GM23338 (cell line): ENCODE measurements around the gene CAMTA1. TPM values are rescaled to one million over a fixed set of nuclear protein-coding genes. Genes with fewer than 3 reads are reported as not detected.

Experiments used
- ATAC-seq: fragments of 200-7000 bp; cut with Tn5 transposase; 3 replicates; pipeline ENCODE4 v1.9.1; 2020
- DNase-seq: peaks from one replicate; pipeline ENCODE4 v3.0.0-alpha.2; 2015; ENCODE audit warnings: low spot score
- H2AFZ ChIP-seq: fragments of 200-600 bp; sonication (generic); 2 replicates; pipeline ENCODE4 v1.8.0; 2016; ENCODE audit warnings: antibody characterized with exemption, mild to moderate bottlenecking, moderate library complexity
- H3F3A ChIP-seq: fragments of 200-600 bp; sonication (generic); replicated peaks from 2 replicates; pipeline ENCODE4 v1.8.0; 2017; ENCODE audit warnings: antibody characterized with exemption, mixed run types, low read depth
- H3K27ac ChIP-seq: fragments of 200-600 bp; sonication (generic); 2 replicates; pipeline ENCODE4 v1.6.1; 2016; ENCODE audit warnings: low read depth
- H3K27me3 ChIP-seq: fragments of 200-600 bp; sonication (generic); 2 replicates; pipeline ENCODE4 v1.8.0; 2016; ENCODE audit warnings: mild to moderate bottlenecking, mixed run types, moderate library complexity; ENCODE audit not compliant: insufficient read depth
- H3K36me3 ChIP-seq: fragments of 200-600 bp; sonication (generic); 2 replicates; pipeline ENCODE4 v1.8.0; 2016; ENCODE audit warnings: mild to moderate bottlenecking; ENCODE audit not compliant: insufficient read depth
- H3K4me1 ChIP-seq: fragments of 200-600 bp; sonication (generic); 2 replicates; pipeline ENCODE4 v1.8.0; 2016; ENCODE audit warnings: mild to moderate bottlenecking, moderate library complexity; ENCODE audit not compliant: insufficient read depth
- H3K4me2 ChIP-seq: fragments of 200-600 bp; sonication (generic); 2 replicates; pipeline ENCODE4 v1.7.1; 2017; ENCODE audit warnings: mixed run types
- H3K4me3 ChIP-seq: fragments of 200-600 bp; sonication (generic); 2 replicates; pipeline ENCODE4 v1.6.1; 2016; ENCODE audit warnings: mixed run types
- H3K79me2 ChIP-seq: fragments of 200-600 bp; sonication (generic); replicated peaks from 2 replicates; pipeline ENCODE4 v1.8.0; 2017; ENCODE audit warnings: mild to moderate bottlenecking; ENCODE audit not compliant: insufficient read depth
- H3K9me2 ChIP-seq: fragments of 200-600 bp; sonication (generic); 2 replicates; pipeline ENCODE4 v1.8.0; 2017; ENCODE audit not compliant: insufficient read depth
- H4K20me1 ChIP-seq: fragments of 200-600 bp; sonication (generic); replicated peaks from 2 replicates; pipeline ENCODE4 v1.8.0; 2017; ENCODE audit warnings: mild to moderate bottlenecking; ENCODE audit not compliant: insufficient read depth
- H3K27ac Mint-ChIP-seq: 2 replicates; pipeline ENCODE4 v1.8.0; 2020; ENCODE audit warnings: inconsistent platforms, mild to moderate bottlenecking, moderate library complexity, mixed read lengths
- H3K27me3 Mint-ChIP-seq: 3 replicates; pipeline ENCODE4 v1.8.0; 2022; ENCODE audit warnings: low read depth, mild to moderate bottlenecking, moderate library complexity, mixed read lengths, inconsistent platforms; ENCODE audit not compliant: insufficient read depth, poor library complexity
- H3K36me3 Mint-ChIP-seq: 3 replicates; pipeline ENCODE4 v1.8.0; 2021; ENCODE audit warnings: low read depth, mild to moderate bottlenecking, inconsistent platforms, moderate library complexity, mixed read lengths
- H3K4me1 Mint-ChIP-seq: 3 replicates; pipeline ENCODE4 v1.8.0; 2020; ENCODE audit warnings: mild to moderate bottlenecking, inconsistent platforms, mixed read lengths
- H3K4me3 Mint-ChIP-seq: 3 replicates; pipeline ENCODE4 v1.8.0; 2021; ENCODE audit warnings: moderate library complexity, mild to moderate bottlenecking, inconsistent platforms, mixed read lengths
- H3K9me3 Mint-ChIP-seq: 3 replicates; pipeline ENCODE4 v1.8.0; 2020; ENCODE audit warnings: moderate library complexity, mild to moderate bottlenecking, inconsistent platforms, mixed read lengths
- CREB1 ChIP-seq: fragments of 250-450 bp; sonication (Bioruptor Pico); IDR thresholded peaks from 2 replicates; pipeline ENCODE4 v1.5.0; 2020; ENCODE audit warnings: low read depth, mild to moderate bottlenecking, moderate library complexity
- ETS1 ChIP-seq: IDR thresholded peaks from 2 replicates; pipeline ENCODE4 v1.6.1; 2016; ENCODE audit warnings: antibody characterized with exemption
- EZH2 ChIP-seq: fragments of 200-600 bp; sonication (generic); IDR thresholded peaks from one replicate; pipeline ENCODE4 v1.8.0; 2017; ENCODE audit warnings: antibody characterized with exemption, mild to moderate bottlenecking, low read depth; ENCODE audit not compliant: unreplicated experiment
- EZH2phosphoT487 ChIP-seq: fragments of 200-600 bp; sonication (generic); IDR thresholded peaks from one replicate; pipeline ENCODE4 v1.8.1; 2018; ENCODE audit warnings: antibody characterized with exemption; ENCODE audit not compliant: unreplicated experiment
- JUNB ChIP-seq: IDR thresholded peaks from one replicate; pipeline ENCODE4 v1.6.1; 2016; ENCODE audit warnings: antibody characterized with exemption; ENCODE audit not compliant: unreplicated experiment
- NANOG ChIP-seq: IDR thresholded peaks from 2 replicates; pipeline ENCODE4 v1.6.1; 2016; ENCODE audit warnings: antibody characterized with exemption, borderline replicate concordance
- POLR2AphosphoS5 ChIP-seq: IDR thresholded peaks from 2 replicates; pipeline ENCODE4 v1.6.1; 2016; ENCODE audit warnings: antibody characterized with exemption, low read depth
- REST ChIP-seq: IDR thresholded peaks from one replicate; pipeline ENCODE4 v1.6.1; 2018; ENCODE audit warnings: antibody characterized with exemption; ENCODE audit not compliant: unreplicated experiment
- STAT1 ChIP-seq: IDR thresholded peaks from one replicate; pipeline ENCODE4 v1.6.1; 2016; ENCODE audit warnings: antibody characterized with exemption; ENCODE audit not compliant: unreplicated experiment
- ZNF114 ChIP-seq: fragments of 250-450 bp; sonication (Bioruptor Pico); IDR thresholded peaks from 2 replicates; pipeline ENCODE4 v1.5.0; 2020; ENCODE audit warnings: mild to moderate bottlenecking, moderate library complexity
- ZNF331 ChIP-seq: fragments of 250-450 bp; sonication (Bioruptor Pico); IDR thresholded peaks from 2 replicates; pipeline ENCODE4 v1.5.0; 2020; ENCODE audit warnings: low read depth, mild to moderate bottlenecking, moderate library complexity
- ZNF462 ChIP-seq: fragments of 250-450 bp; sonication (Bioruptor Pico); IDR thresholded peaks from 2 replicates; pipeline ENCODE4 v1.5.0; 2020; ENCODE audit warnings: mild to moderate bottlenecking, moderate library complexity
- polyA plus RNA-seq: library from polyadenylated mRNA; unstranded; fragments of >200 nt; fragmentation: Nextera tagmentation; extraction: Ambion mirVana; gene quantifications from 2 replicates; pipeline ENCODE4 v1.2.1, GENCODE V29; 2016
- total RNA-seq: library from RNA; depleted of rRNA; stranded (reverse); fragments of >200 nt; shearing (Covaris generic); gene quantifications from 2 replicates; pipeline ENCODE4 v1.2.3, GENCODE V29; 2014
- TF ChIP-seq, protein P1 (sequence below), 2 experiments: fragments of 200-600 bp in 1 of 2; sonication (generic) in 1 of 2; conservative IDR thresholded peaks; 2 replicates each; pipeline versions ENCODE4 v1.5.1 to v1.6.1; 2016 to 2017; ENCODE audit warnings: antibody characterized with exemption in 2 of 2, low read depth in 2 of 2, mild to moderate bottlenecking in 2 of 2, moderate library complexity in 1 of 2

The CAMTA1 gene
- total and polyA plus RNA-seq, 2 experiments from 2014 or later = 115 to 519 TPM

- ATAC-seq = peak; percentile 10
- H4K20me1 ChIP-seq = no peaks in the 10 kb centered on the region
- no peaks in the 10 kb centered on the region for H3K27me3 ChIP-seq
- no peak for TF ChIP-seq STAT1
- TF ChIP-seq NANOG = no peak
- no peak for TF ChIP-seq POLR2AphosphoS5
- TF ChIP-seq ZNF462 = no peak
- no peak for TF ChIP-seq JUNB
- no peak for TF ChIP-seq EZH2phosphoT487
- no peak for TF ChIP-seq ZNF114 (CRISPR knock-in tag)
- no peak for TF ChIP-seq CREB1 (CRISPR knock-in tag)
- TF ChIP-seq, protein P1, sequence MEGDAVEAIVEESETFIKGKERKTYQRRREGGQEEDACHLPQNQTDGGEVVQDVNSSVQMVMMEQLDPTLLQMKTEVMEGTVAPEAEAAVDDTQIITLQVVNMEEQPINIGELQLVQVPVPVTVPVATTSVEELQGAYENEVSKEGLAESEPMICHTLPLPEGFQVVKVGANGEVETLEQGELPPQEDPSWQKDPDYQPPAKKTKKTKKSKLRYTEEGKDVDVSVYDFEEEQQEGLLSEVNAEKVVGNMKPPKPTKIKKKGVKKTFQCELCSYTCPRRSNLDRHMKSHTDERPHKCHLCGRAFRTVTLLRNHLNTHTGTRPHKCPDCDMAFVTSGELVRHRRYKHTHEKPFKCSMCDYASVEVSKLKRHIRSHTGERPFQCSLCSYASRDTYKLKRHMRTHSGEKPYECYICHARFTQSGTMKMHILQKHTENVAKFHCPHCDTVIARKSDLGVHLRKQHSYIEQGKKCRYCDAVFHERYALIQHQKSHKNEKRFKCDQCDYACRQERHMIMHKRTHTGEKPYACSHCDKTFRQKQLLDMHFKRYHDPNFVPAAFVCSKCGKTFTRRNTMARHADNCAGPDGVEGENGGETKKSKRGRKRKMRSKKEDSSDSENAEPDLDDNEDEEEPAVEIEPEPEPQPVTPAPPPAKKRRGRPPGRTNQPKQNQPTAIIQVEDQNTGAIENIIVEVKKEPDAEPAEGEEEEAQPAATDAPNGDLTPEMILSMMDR (conservative IDR thresholded peaks at IDR 0.05; ENCODE audit: low read depth in 2 of 2) = no peak
- TF ChIP-seq ZNF331 (CRISPR knock-in tag) = no peak
- TF ChIP-seq EZH2 = no peak
- TF ChIP-seq ETS1 = no peak
- TF ChIP-seq REST = no peak
- peaks cover 10% of the 10 kb centered on the region for H3K4me1 ChIP-seq
- no peak overlapping the region for H3K27ac ChIP-seq
- Mint-ChIP-seq H3K27me3 (peaks cover 16% of the 10 kb centered on the region), H3K4me1 (peaks cover 18% of the 10 kb centered on the region), H3K4me3 (peak overlapping the region; percentile 55), H3K27ac (no peak overlapping the region), H3K36me3 (no peaks in the 10 kb centered on the region; the same call in 2 of the 3 replicates), H3K9me3 (no peaks in the 10 kb centered on the region)
- H2AFZ ChIP-seq = peak overlapping the region; percentile 96
- no peaks in the 10 kb centered on the region for H3K79me2 ChIP-seq
- H3K4me3 ChIP-seq = no peak overlapping the region
- no peaks in the 10 kb centered on the region for H3K36me3 ChIP-seq
- DNase-seq = peak; percentile 28
- H3K4me2 ChIP-seq = peak overlapping the region; percentile 71
- no peaks in the 10 kb centered on the region for H3K9me2 ChIP-seq
- no peaks in the 10 kb centered on the region for H3F3A ChIP-seq
These were observed 885.3 kb downstream of the CAMTA1 start for GRCh38 chr1:7670334-7671145.
